DOHH2 (cell line): ENCODE measurements around the gene TMEM119.

Experiments used
- H3F3A ChIP-seq: fragments of 200-600 bp; sonication (generic), shearing (Covaris generic); 2 replicates; pipeline ENCODE4 v1.6.0; 2016; ENCODE audit warnings: antibody characterized with exemption, mild to moderate bottlenecking; ENCODE audit not compliant: control insufficient read depth, insufficient read depth
- H3K27ac ChIP-seq: fragments of 200-600 bp; sonication (generic); 2 replicates; pipeline ENCODE4 v1.5.1; 2014; ENCODE audit warnings: low read depth, mild to moderate bottlenecking, low read length, moderate library complexity
- H3K27me3 ChIP-seq: fragments of 200-600 bp; sonication (generic); 2 replicates; pipeline ENCODE4 v1.6.1; 2014; ENCODE audit warnings: mild to moderate bottlenecking, low read length, mixed read lengths; ENCODE audit not compliant: control insufficient read depth
- H3K36me3 ChIP-seq: fragments of 200-600 bp; sonication (generic); 2 replicates; pipeline ENCODE4 v1.6.1; 2014; ENCODE audit warnings: mild to moderate bottlenecking, low read length, moderate library complexity, mixed read lengths; ENCODE audit not compliant: control insufficient read depth
- H3K4me1 ChIP-seq: fragments of 200-600 bp; sonication (generic); 2 replicates; pipeline ENCODE4 v1.6.1; 2014; ENCODE audit warnings: mild to moderate bottlenecking, low read length, mixed read lengths; ENCODE audit not compliant: control insufficient read depth
- H3K4me2 ChIP-seq: fragments of 200-600 bp; sonication (generic); 2 replicates; pipeline ENCODE4 v1.6.0; 2014; ENCODE audit warnings: mild to moderate bottlenecking, low read length, moderate library complexity
- H3K4me3 ChIP-seq: fragments of 200-600 bp; sonication (generic); 2 replicates; pipeline ENCODE4 v1.5.1; 2014; ENCODE audit warnings: mild to moderate bottlenecking, low read length, mixed read lengths
- H3K79me2 ChIP-seq: fragments of 200-600 bp; sonication (generic); 2 replicates; pipeline ENCODE4 v1.6.1; 2014; ENCODE audit warnings: mild to moderate bottlenecking, low read length, mixed read lengths; ENCODE audit not compliant: control insufficient read depth
- H3K9me2 ChIP-seq: fragments of 200-600 bp; sonication (generic); replicated peaks from 2 replicates; pipeline ENCODE4 v1.6.1; 2014; ENCODE audit warnings: mild to moderate bottlenecking, low read length, mixed read lengths; ENCODE audit not compliant: control insufficient read depth
- H3K9me3 ChIP-seq: fragments of 200-600 bp; sonication (generic); 2 replicates; pipeline ENCODE4 v1.6.1; 2014; ENCODE audit warnings: antibody characterized with exemption, low read length, mixed read lengths; ENCODE audit not compliant: control insufficient read depth, insufficient read depth
- H4K20me1 ChIP-seq: fragments of 200-600 bp; sonication (generic); 2 replicates; pipeline ENCODE4 v1.6.0; 2014; ENCODE audit warnings: low read depth, mild to moderate bottlenecking, antibody characterized with exemption, low read length, moderate library complexity; ENCODE audit not compliant: control insufficient read depth, insufficient read depth
- EZH2phosphoT487 ChIP-seq: fragments of 200-600 bp; sonication (generic); IDR thresholded peaks from 2 replicates; pipeline ENCODE4 v1.6.1; 2017; ENCODE audit warnings: borderline replicate concordance, mild to moderate bottlenecking, antibody characterized with exemption, low read length, moderate library complexity, mixed read lengths
- TF ChIP-seq, protein P1 (sequence below): fragments of 200-600 bp; sonication (generic); IDR thresholded peaks from one replicate; pipeline ENCODE4 v1.5.1; 2014; ENCODE audit warnings: antibody characterized with exemption, mild to moderate bottlenecking, low read depth, low read length; ENCODE audit not compliant: poor library complexity, severe bottlenecking

TMEM119 gene

GRCh38 chr12:108608616-108609015 lies 10.7 kb upstream of the TMEM119 start:
- Histone ChIP-seq H3K27me3 (peaks cover 30% of the 10 kb centered on the region), H3K9me2 (no peaks in the 10 kb centered on the region), H3K9me3 (no peaks in the 10 kb centered on the region), H3F3A (peaks cover 2% of the 10 kb centered on the region; the same call in 1 of the 2 replicates), H3K79me2 (no peaks in the 10 kb centered on the region), H3K4me3 (no peak overlapping the region), H3K36me3 (no peaks in the 10 kb centered on the region), H3K4me2 (no peak overlapping the region), H4K20me1 (no peaks in the 10 kb centered on the region), H3K27ac (no peak overlapping the region), H3K4me1 (peaks cover 17% of the 10 kb centered on the region)
- TF ChIP-seq, protein P1, sequence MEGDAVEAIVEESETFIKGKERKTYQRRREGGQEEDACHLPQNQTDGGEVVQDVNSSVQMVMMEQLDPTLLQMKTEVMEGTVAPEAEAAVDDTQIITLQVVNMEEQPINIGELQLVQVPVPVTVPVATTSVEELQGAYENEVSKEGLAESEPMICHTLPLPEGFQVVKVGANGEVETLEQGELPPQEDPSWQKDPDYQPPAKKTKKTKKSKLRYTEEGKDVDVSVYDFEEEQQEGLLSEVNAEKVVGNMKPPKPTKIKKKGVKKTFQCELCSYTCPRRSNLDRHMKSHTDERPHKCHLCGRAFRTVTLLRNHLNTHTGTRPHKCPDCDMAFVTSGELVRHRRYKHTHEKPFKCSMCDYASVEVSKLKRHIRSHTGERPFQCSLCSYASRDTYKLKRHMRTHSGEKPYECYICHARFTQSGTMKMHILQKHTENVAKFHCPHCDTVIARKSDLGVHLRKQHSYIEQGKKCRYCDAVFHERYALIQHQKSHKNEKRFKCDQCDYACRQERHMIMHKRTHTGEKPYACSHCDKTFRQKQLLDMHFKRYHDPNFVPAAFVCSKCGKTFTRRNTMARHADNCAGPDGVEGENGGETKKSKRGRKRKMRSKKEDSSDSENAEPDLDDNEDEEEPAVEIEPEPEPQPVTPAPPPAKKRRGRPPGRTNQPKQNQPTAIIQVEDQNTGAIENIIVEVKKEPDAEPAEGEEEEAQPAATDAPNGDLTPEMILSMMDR = no peak
- no peak for TF ChIP-seq EZH2phosphoT487

- Histone ChIP-seq H3K27me3 (peaks cover 30% of the 10 kb centered on the region), H3K79me2 (no peaks in the 10 kb centered on the region), H3K27ac (no peak overlapping the region)
These were observed 10.2 kb upstream of the TMEM119 start for GRCh38 chr12:108607981-108608600.

DNA sequence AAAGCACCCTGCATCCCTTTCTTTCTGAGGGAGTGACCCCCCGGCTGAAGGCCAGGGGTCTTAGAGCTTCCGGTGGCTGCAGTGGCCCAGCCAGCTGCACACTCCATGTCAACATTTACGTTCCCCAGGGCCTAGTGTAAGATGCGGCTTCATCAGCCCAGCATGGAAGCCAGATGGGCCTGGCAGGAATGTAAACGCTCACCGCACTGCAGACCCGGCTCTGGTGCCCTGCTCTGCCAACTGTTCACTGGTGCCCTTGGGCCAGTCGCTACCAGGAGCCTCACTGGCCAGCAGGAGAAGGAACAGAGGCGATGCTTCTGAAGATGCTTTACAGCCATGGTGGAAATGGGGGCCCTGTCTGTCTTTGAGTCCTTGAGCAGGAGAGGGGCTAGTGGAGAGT lies 8.6 kb upstream of the TMEM119 start:
- H3K36me3 ChIP-seq = no peaks in the 10 kb centered on the region
- no peaks in the 10 kb centered on the region for H3K9me3 ChIP-seq
- peaks cover 18% of the 10 kb centered on the region for H3K27me3 ChIP-seq
- peaks cover 6% of the 10 kb centered on the region; the same call in 1 of the 2 replicates for H3K4me1 ChIP-seq
- H3F3A ChIP-seq = peaks cover 2% of the 10 kb centered on the region; the same call in 1 of the 2 replicates
- H3K4me2 ChIP-seq = no peak overlapping the region
- H3K9me2 ChIP-seq = no peaks in the 10 kb centered on the region
- no peaks in the 10 kb centered on the region for H3K79me2 ChIP-seq
- no peak for TF ChIP-seq EZH2phosphoT487
- TF ChIP-seq, protein P1 = no peak
- H3K27ac ChIP-seq = no peak overlapping the region
- H4K20me1 ChIP-seq = no peaks in the 10 kb centered on the region
- no peak overlapping the region for H3K4me3 ChIP-seq

More at GRCh38 chr12:108607981-108608600, 10.2 kb upstream of the TMEM119 start:
- peaks cover 2% of the 10 kb centered on the region; the same call in 1 of the 2 replicates for H3F3A ChIP-seq
- no peak overlapping the region for H3K4me3 ChIP-seq
- no peak for TF ChIP-seq EZH2phosphoT487
- TF ChIP-seq, protein P1 = no peak
- H3K9me3 ChIP-seq = no peaks in the 10 kb centered on the region
- peaks cover 17% of the 10 kb centered on the region for H3K4me1 ChIP-seq
- no peaks in the 10 kb centered on the region for H3K9me2 ChIP-seq
- H4K20me1 ChIP-seq = no peaks in the 10 kb centered on the region
- no peaks in the 10 kb centered on the region for H3K36me3 ChIP-seq
- no peak overlapping the region for H3K4me2 ChIP-seq
